ENCODE measurements around the gene MRPL12. TPM values are rescaled to one million over a fixed set of nuclear protein-coding genes. Genes with fewer than 3 reads are reported as not detected.

MRPL12 gene
- total and polyA plus RNA-seq, 2 of the 13 experiments (the other 11 are each of a cell fraction or from before 2014, with no cell fraction given) = 39.1 to 94.1 TPM

DNA sequence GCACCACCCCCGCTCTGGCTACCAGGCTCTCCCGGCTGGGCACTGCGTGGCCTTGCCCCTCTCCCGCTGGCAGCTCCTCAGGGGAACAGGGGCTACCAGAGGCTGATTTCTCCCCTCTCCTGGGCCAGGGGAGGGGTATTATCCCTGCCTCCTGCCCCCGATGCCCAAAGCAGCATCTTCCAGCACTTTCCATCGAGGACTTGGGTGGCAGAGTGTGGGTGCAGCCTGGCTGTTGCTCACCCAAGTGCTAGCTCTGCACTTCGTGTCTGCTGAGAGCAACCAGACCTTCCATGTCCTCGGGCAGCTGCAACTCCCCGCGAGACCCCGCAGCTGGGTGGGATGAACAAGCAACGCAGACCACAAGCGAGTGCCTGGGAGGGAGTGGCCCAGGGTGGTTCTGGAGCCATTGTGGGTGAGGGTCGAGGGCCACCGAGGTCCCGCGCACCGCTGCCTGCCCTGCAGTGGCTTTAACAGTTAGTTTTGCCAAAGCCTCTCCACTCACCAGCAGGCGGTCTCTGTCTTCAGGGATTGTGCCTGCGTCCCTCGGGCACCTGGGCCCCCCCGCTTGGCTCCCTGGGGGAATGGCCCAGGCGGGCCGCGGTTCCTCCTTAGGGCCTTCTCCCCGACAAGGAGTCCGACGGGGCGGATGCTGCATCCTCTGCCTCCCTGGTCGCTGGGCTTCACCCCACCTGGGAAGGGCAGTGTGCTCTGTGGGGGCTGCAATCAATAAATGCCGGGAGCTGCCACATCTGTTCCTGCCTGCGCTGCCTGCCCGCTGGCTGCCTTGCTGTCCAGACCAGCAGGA, 17.3 kb downstream of the MRPL12 start:
- WGBS (ENCODE audit: low lambda C conversion rate) = 93% methylated on average over 29 of the region's 33 CpGs
- Histone ChIP-seq H3K27ac (ENCODE audit: extremely low read length, insufficient read depth, low read length) (no peak overlapping the region), H3K4me2 (ENCODE audit: low read depth, low read length) (no peak overlapping the region), H4K20me1 (ENCODE audit: insufficient read depth, low read length) (no peaks in the 10 kb centered on the region), H3K36me3 (replicated peaks in 1 of 2; ENCODE audit: control insufficient read depth in 1 of 2, insufficient read depth in 2 of 2, low read length in 2 of 2) (peaks cover 16 to 38% of the 10 kb centered on the region in 2 experiments), H3K27me3 (ENCODE audit: control insufficient read depth in 1 of 2, insufficient read depth in 2 of 2, low read length in 2 of 2) (no peaks in the 10 kb centered on the region), H3K9me3 (ENCODE audit: low read length) (no peaks in the 10 kb centered on the region), H3K4me1 (ENCODE audit: insufficient read depth, low read length) (peaks cover 25% of the 10 kb centered on the region), H3K9ac (ENCODE audit: insufficient read depth, low read depth, low read length) (no peak overlapping the region), H3K79me2 (ENCODE audit: insufficient read depth, low read length) (peaks cover 2% of the 10 kb centered on the region), H3K4me3 (replicated peaks in 1 of 3; ENCODE audit: insufficient read depth in 1 of 3, low read depth in 2 of 3, low read length in 3 of 3) (no peak overlapping the region), H2AFZ (ENCODE audit: low read length) (no peak overlapping the region)
- intact Hi-C loops (cut with micrococcal nuclease; ENCODE audit: unreplicated experiment) = no loop called here
- no peak for FAIRE-seq
- in situ Hi-C loops (cut with HindIII; ENCODE audit: extremely low pct_ligation_motif_present, low pct_unique_long_range_greater_than_20kb) = no loop called here
- ChIA-PET CTCF (ENCODE audit: low intra/inter-chr PET ratio, low total read pairs) (no interaction called here), POLR2A (interaction anchor here (0.8 to 5.8 kb wide), 2 partner anchors 7 to 9 kb away, joined by 3 to 72 read pairs; partner anchors contain the start of gene SLC25A10)
- DNase-seq (ENCODE audit: low spot score) = no peak
- TSS peak; percentile 7 for BruUV-seq (replicated peaks)
- no peak for ATAC-seq
- no peak for TF ChIP-seq DZIP1 (CRISPR knock-in tag; IDR thresholded peaks at IDR 0.05)
- 0 out of 2 replicates have a peak, but pooled peaks have one; percentile 13 for TF ChIP-seq MYC (CRISPR knock-in tag; IDR thresholded peaks at IDR 0.05; ENCODE audit: borderline replicate concordance)
- TF ChIP-seq U2AF2 (IDR thresholded peaks at IDR 0.05; ENCODE audit: low read depth, low read length) = no peak
- no peak for TF ChIP-seq MIXL1 (CRISPR knock-in tag; IDR thresholded peaks at IDR 0.05)
- no peak for TF ChIP-seq ZNF850 (CRISPR knock-in tag; conservative IDR thresholded peaks at IDR 0.05)
- TF ChIP-seq KLF11 (CRISPR knock-in tag; IDR thresholded peaks at IDR 0.05) = no peak
- TF ChIP-seq ZC3H13 (CRISPR knock-in tag; IDR thresholded peaks at IDR 0.05) = peak; percentile 32; the same call in 1 of the 2 replicates
- TF ChIP-seq RBFOX2 (IDR thresholded peaks at IDR 0.05; ENCODE audit: low read depth, low read length) = peak; percentile 53
- no peak for TF ChIP-seq ZNF30 (CRISPR knock-in tag; IDR thresholded peaks at IDR 0.05)
- TF ChIP-seq TAF15 (IDR thresholded peaks at IDR 0.05; ENCODE audit: low read depth, low read length, poor library complexity, severe bottlenecking) = peak; percentile 42
- TF ChIP-seq POLR2AphosphoS2 (IDR thresholded peaks at IDR 0.05; ENCODE audit: low read depth, low read length) = 0 out of 2 replicates have a peak, but pooled peaks have one; percentile 64
- peak; percentile 8; the same call in 1 of the 2 replicates for TF ChIP-seq ZFY (CRISPR knock-in tag; IDR thresholded peaks at IDR 0.05)
- TF ChIP-seq NONO (IDR thresholded peaks at IDR 0.05) = no peak
- 0 out of 2 replicates have a peak, but pooled peaks have one; percentile 5 for TF ChIP-seq NONO (CRISPR knock-in tag; conservative IDR thresholded peaks at IDR 0.05)
- TF ChIP-seq BORCS8-MEF2B (CRISPR knock-in tag; IDR thresholded peaks at IDR 0.05) = peak; percentile 36; the same call in 1 of the 2 replicates
- TF ChIP-seq AGO1 (IDR thresholded peaks at IDR 0.05; ENCODE audit: low read depth, low read length, poor library complexity, severe bottlenecking) = peak; percentile 41
- TF ChIP-seq CCDC6 (CRISPR knock-in tag; IDR thresholded peaks at IDR 0.05) = 0 out of 2 replicates have a peak, but pooled peaks have one; percentile 29
- peak; percentile 31; the same call in 1 of the 2 replicates for TF ChIP-seq POLR2AphosphoS5 (IDR thresholded peaks at IDR 0.05; ENCODE audit: low read depth, low read length)
- no peak for TF ChIP-seq GMEB2 (CRISPR knock-in tag; IDR thresholded peaks at IDR 0.05; ENCODE audit: low read depth)
- TF ChIP-seq ZSCAN30 (CRISPR knock-in tag; IDR thresholded peaks at IDR 0.05) = 0 out of 2 replicates have a peak, but pooled peaks have one; percentile 55
- TF ChIP-seq KDM5A (IDR thresholded peaks at IDR 0.05; ENCODE audit: borderline replicate concordance, low read length) = no peak
- TF ChIP-seq NFATC3 (CRISPR knock-in tag; IDR thresholded peaks at IDR 0.05) = no peak

Measured in HepG2 (cell line).